ENCODE data around the gene PLSCR2. TPM values are rescaled to one million over a fixed set of nuclear protein-coding genes. Genes with fewer than 3 reads are reported as not detected.

Gene PLSCR2
- total and polyA plus RNA-seq, 12 donors, result not detected

DNA sequence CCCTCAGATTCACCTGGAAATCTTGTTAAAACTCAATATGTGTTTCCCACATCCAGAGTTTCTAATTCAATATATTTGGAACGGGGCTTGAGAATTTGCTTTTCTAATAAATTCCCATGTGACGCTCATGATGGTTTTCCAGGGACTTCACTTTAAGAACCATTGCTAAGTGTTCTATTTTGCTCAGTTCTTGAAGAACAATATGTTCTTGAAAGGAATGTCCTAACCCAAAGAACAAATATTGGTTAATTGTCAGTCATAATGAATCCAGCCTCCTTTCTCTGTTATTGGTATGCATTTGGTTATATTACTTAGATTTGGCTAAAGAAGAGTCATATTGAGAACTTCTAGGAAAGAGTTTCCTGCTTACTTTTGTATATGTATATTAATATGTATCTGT is 4.4 kb upstream of the PLSCR2 start:
- Histone ChIP-seq H3K27me3 (peaks cover 0 to 11% (median 0%) of the 10 kb centered on the region in 7 donors), H3K36me3 (no peaks in the 10 kb centered on the region), H3K4me1 (peaks cover 0 to 14% (median 9%) of the 10 kb centered on the region in 9 donors), H3K9me3 (no peaks in the 10 kb centered on the region), H3K4me3 (no peak overlapping the region), H3K27ac (no peak overlapping the region)
- TF ChIP-seq, protein P1, sequence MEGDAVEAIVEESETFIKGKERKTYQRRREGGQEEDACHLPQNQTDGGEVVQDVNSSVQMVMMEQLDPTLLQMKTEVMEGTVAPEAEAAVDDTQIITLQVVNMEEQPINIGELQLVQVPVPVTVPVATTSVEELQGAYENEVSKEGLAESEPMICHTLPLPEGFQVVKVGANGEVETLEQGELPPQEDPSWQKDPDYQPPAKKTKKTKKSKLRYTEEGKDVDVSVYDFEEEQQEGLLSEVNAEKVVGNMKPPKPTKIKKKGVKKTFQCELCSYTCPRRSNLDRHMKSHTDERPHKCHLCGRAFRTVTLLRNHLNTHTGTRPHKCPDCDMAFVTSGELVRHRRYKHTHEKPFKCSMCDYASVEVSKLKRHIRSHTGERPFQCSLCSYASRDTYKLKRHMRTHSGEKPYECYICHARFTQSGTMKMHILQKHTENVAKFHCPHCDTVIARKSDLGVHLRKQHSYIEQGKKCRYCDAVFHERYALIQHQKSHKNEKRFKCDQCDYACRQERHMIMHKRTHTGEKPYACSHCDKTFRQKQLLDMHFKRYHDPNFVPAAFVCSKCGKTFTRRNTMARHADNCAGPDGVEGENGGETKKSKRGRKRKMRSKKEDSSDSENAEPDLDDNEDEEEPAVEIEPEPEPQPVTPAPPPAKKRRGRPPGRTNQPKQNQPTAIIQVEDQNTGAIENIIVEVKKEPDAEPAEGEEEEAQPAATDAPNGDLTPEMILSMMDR (IDR thresholded peaks at IDR 0.05), result no peak
- ATAC-seq, result peak in 1 of 8 donors; percentile 43
- no peak for DNase-seq
- intact Hi-C loops (cut with DNase I), result no loop called here
- 81 to 89% methylated on average over 2 of the region's 2 CpGs for WGBS, 2 donors

DNA sequence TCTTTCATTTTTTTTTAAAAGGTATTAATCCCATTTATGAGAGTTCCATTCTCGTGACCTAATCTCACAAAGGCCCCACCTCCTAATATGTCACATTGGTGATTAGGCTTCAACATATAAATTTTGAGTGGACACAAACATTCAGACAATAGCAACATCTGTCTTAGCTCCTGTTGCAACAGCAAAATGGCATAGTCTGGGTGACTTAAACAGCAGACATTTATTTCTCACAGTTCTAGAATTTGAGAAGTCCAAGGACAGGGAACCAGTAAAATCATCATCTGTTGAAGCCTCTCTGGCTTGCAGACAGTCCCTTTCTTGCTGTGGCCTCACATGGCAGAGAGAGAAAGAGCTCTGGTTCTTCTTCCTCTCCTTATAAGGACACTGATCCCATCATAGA is 3.2 kb upstream of the PLSCR2 start:
- Histone ChIP-seq H3K4me1 (peaks cover 0 to 18% (median 9%) of the 10 kb centered on the region in 9 donors), H3K9me3 (no peaks in the 10 kb centered on the region), H3K27me3 (peaks cover 0 to 10% (median 0%) of the 10 kb centered on the region in 7 donors), H3K4me3 (no peak overlapping the region), H3K27ac (no peak overlapping the region), H3K36me3 (no peaks in the 10 kb centered on the region)
- TF ChIP-seq, protein P1 (IDR thresholded peaks at IDR 0.05), result no peak
- ATAC-seq (no peak), DNase-seq (no peak)
- intact Hi-C loops (cut with DNase I), result no loop called here
- WGBS, 2 donors, result 96% methylated on average over 1 of the region's 1 CpG

- no peak overlapping the region for H3K27ac ChIP-seq
Measured at GRCh38 chr3:146471012-146471411, 1.7 kb upstream of the PLSCR2 start.

DNA sequence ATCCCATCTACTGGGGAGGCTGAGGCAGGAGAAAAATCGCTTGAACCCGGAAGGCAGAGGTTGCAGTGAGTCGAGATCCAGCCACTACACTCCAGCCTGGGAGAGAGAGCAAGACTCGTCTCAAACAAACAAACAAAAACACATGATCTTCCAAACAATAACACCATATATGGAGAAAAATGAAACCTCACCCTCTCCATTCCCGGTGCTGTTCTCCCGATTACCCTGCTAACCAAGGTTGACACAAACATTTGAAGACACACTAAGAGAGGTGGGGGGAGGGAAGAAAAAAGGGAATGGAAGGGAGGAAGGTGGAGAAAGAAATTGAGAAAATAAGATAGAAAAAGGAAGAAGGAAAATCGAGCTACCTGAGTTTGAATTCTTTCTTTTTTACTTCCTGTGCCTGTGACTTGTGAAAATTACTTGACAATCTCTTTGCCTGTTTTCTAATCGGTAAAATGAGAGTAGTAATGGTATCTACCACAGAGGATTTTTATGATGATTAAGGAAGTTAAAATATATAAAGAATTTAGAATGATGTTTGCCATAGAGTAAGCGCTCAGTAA is 1.1 kb upstream of the PLSCR2 start:
- intact Hi-C loops (cut with DNase I), result no loop called here
- Histone ChIP-seq H3K27ac (no peak overlapping the region), H3K4me1 (peaks cover 0 to 18% (median 9%) of the 10 kb centered on the region in 9 donors), H3K4me3 (no peak overlapping the region), H3K9me3 (no peaks in the 10 kb centered on the region), H3K27me3 (peaks cover 0 to 8% (median 0%) of the 10 kb centered on the region in 7 donors), H3K36me3 (no peaks in the 10 kb centered on the region)
- no peak for DNase-seq
- ATAC-seq, result no peak
- TF ChIP-seq, protein P1 (IDR thresholded peaks at IDR 0.05), result no peak
- 91 to 92% methylated on average over 9 of the region's 9 CpGs for WGBS, 2 donors

More at GRCh38 chr3:146471012-146471411, 1.7 kb upstream of the PLSCR2 start:
- Histone ChIP-seq H3K36me3 (no peaks in the 10 kb centered on the region), H3K9me3 (no peaks in the 10 kb centered on the region), H3K27me3 (peaks cover 0 to 8% (median 0%) of the 10 kb centered on the region in 7 donors), H3K4me1 (peaks cover 0 to 18% (median 9%) of the 10 kb centered on the region in 9 donors), H3K4me3 (no peak overlapping the region)
- DNase-seq (no peak), ATAC-seq (no peak)
- intact Hi-C loops (cut with DNase I), result no loop called here
- TF ChIP-seq, protein P1 (IDR thresholded peaks at IDR 0.05), result no peak
- WGBS, 2 donors, result 97 to 98% methylated on average over 1 of the region's 1 CpG

Data from heart right ventricle (tissue), 16 donors.